NB4 (cell line): ENCODE results near the gene CNTNAP2.

Experiments used
- CTCF ChIP-seq: IDR thresholded peaks from one replicate; pipeline ENCODE4 v1.5.1; 2012; ENCODE audit warnings: low read depth, low read length
- MAX ChIP-seq: IDR thresholded peaks from 2 replicates; pipeline ENCODE4 v1.6.1; 2011; ENCODE audit warnings: low read depth, low read length
- MYC ChIP-seq: IDR thresholded peaks from 2 replicates; pipeline ENCODE4 v1.6.1; 2011; ENCODE audit warnings: low read depth, low read length
- POLR2A ChIP-seq: IDR thresholded peaks from 2 replicates; pipeline ENCODE4 v1.6.1; 2011; ENCODE audit warnings: mild to moderate bottlenecking; ENCODE audit not compliant: insufficient read length; ENCODE audit errors: extremely low read depth

- TF ChIP-seq CTCF (no peak), POLR2A (no peak), MAX (no peak), MYC (no peak)
Observed at GRCh38 chr7:147265528-147265927, 1148.9 kb downstream of the CNTNAP2 start.
